GM12878 (cell line): ENCODE data around the gene COQ8B. TPM values are rescaled to one million over a fixed set of nuclear protein-coding genes. Genes with fewer than 3 reads are reported as not detected.

Experiments
- ATF3 ChIP-seq: IDR thresholded peaks from 2 replicates; pipeline ENCODE4 v1.6.1; 2011; ENCODE audit warnings: low read depth, mild to moderate bottlenecking, low read length, moderate library complexity, borderline replicate concordance; ENCODE audit errors: extremely low read depth
- CEBPB ChIP-seq, 2 experiments: fragments of 150-350 bp in 1 of 2; IDR thresholded peaks; 2 replicates each; pipeline ENCODE4 v1.6.1; 2012 to 2014; ENCODE audit warnings: low read depth in 2 of 2, low read length in 2 of 2, borderline replicate concordance in 1 of 2, inconsistent platforms in 1 of 2
- ETV6 ChIP-seq, 2 experiments: fragments of 450-650 bp in 1 of 2; IDR thresholded peaks in 1 of 2; conservative IDR thresholded peaks in 1 of 2; 2 replicates each; pipeline ENCODE4 v1.6.1; 2014; ENCODE audit warnings: antibody characterized with exemption in 1 of 2, borderline replicate concordance in 1 of 2, low read depth in 1 of 2, mild to moderate bottlenecking in 1 of 2, moderate library complexity in 1 of 2
- GABPA ChIP-seq: IDR thresholded peaks from 2 replicates; pipeline ENCODE4 v1.6.1; 2014; ENCODE audit warnings: antibody characterized with exemption, low read depth, mild to moderate bottlenecking, inconsistent platforms
- IRF3 ChIP-seq: fragments of 450-650 bp; IDR thresholded peaks from 2 replicates; pipeline ENCODE4 v1.6.1; 2014; ENCODE audit warnings: mild to moderate bottlenecking
- IRF4 ChIP-seq: IDR thresholded peaks from 2 replicates; pipeline ENCODE4 v1.6.1; 2011; ENCODE audit warnings: low read depth, low read length
- NFIC ChIP-seq: IDR thresholded peaks from 2 replicates; pipeline ENCODE4 v1.6.1; 2012; ENCODE audit warnings: low read depth, mild to moderate bottlenecking, inconsistent platforms, low read length, moderate library complexity
- NFXL1 ChIP-seq: fragments of 450-650 bp; IDR thresholded peaks from 2 replicates; pipeline ENCODE4 v1.6.1; 2017; ENCODE audit warnings: antibody characterized with exemption, mild to moderate bottlenecking, borderline replicate concordance
- NFYA ChIP-seq: IDR thresholded peaks from 2 replicates; pipeline ENCODE4 v1.6.1; 2011; ENCODE audit warnings: low read depth, mild to moderate bottlenecking, low read length, improper control_type of control experiment, borderline replicate concordance
- NKRF ChIP-seq: fragments of 450-650 bp; conservative IDR thresholded peaks from 2 replicates; pipeline ENCODE4 v1.6.1; 2017; ENCODE audit warnings: mild to moderate bottlenecking, moderate library complexity
- NR2C1 ChIP-seq: fragments of 450-650 bp; IDR thresholded peaks from 2 replicates; pipeline ENCODE4 v1.6.1; 2017; ENCODE audit warnings: antibody characterized with exemption, mild to moderate bottlenecking, moderate library complexity
- NR2F1 ChIP-seq: fragments of 450-650 bp; conservative IDR thresholded peaks from 2 replicates; pipeline ENCODE4 v1.6.1; 2017; ENCODE audit warnings: mild to moderate bottlenecking
- NRF1 ChIP-seq: conservative IDR thresholded peaks from 2 replicates; pipeline ENCODE4 v1.6.1; 2011; ENCODE audit warnings: mild to moderate bottlenecking, low read depth, low read length, improper control_type of control experiment
- PML ChIP-seq: IDR thresholded peaks from 2 replicates; pipeline ENCODE4 v1.6.1; 2012; ENCODE audit warnings: low read length, inconsistent platforms
- RBBP5 ChIP-seq: fragments of 200-600 bp; sonication (generic); conservative IDR thresholded peaks from 2 replicates; pipeline ENCODE4 v1.6.1; 2016
- RELA ChIP-seq: fragments of 450-650 bp; IDR thresholded peaks from 2 replicates; pipeline ENCODE4 v1.8.0; 2014; ENCODE audit warnings: borderline replicate concordance; ENCODE audit not compliant: partially characterized antibody
- SUZ12 ChIP-seq: fragments of 200-600 bp; sonication (generic); IDR thresholded peaks from one replicate; pipeline ENCODE4 v1.6.1; 2018; ENCODE audit warnings: antibody characterized with exemption, mild to moderate bottlenecking; ENCODE audit not compliant: unreplicated experiment
- TCF12 ChIP-seq: IDR thresholded peaks from 2 replicates; pipeline ENCODE4 v1.6.1; 2011; ENCODE audit warnings: low read depth, mild to moderate bottlenecking, low read length
- ZBTB11 ChIP-seq: fragments of 450-650 bp; formaldehyde crosslinking; IDR thresholded peaks from 2 replicates; pipeline ENCODE4 v1.5.0; 2022; ENCODE audit warnings: mild to moderate bottlenecking, missing genetic modification characterization
- ZNF384 ChIP-seq: IDR thresholded peaks from 2 replicates; pipeline ENCODE4 v1.6.1; 2012; ENCODE audit warnings: low read depth, mild to moderate bottlenecking, low read length, improper control_type of control experiment, borderline replicate concordance
- ZZZ3 ChIP-seq: IDR thresholded peaks from 2 replicates; pipeline ENCODE4 v1.6.1; 2011; ENCODE audit warnings: low read depth; ENCODE audit not compliant: control insufficient read depth, insufficient read length
- polyA plus RNA-seq, 11 experiments: library from polyadenylated mRNA; depleted of rRNA in 4 of 11; unstranded in 6 of 11; stranded (reverse) in 5 of 11; fragments of >200 nt; fragmentation: Nextera tagmentation in 4 of 11; fragmentation: Illumina TruSeq in 1 of 11; extraction: Ambion mirVana in 4 of 11; extraction: Trizol in 1 of 11; gene quantifications; 1 replicate in 1 of 11; 2 replicates in 10 of 11; pipeline versions ENCODE4 v1.2.1 to v1.2.3, GENCODE V29; 2011 to 2016; ENCODE audit warnings: inconsistent platforms in 2 of 11, missing spikeins in 2 of 11, low read depth in 1 of 11
- total RNA-seq, 4 experiments: library from RNA; depleted of rRNA in 3 of 4; stranded (reverse); fragments of >200 nt in 3 of 4; fragmentation: Illumina TruSeq in 1 of 4; extraction: Trizol in 1 of 4; gene quantifications; 2 replicates each; pipeline versions ENCODE4 v1.2.1 to v1.2.3, GENCODE V29; 2013 to 2021
- TF ChIP-seq, protein P1 (sequence below): fragments of 450-650 bp; IDR thresholded peaks from 2 replicates; pipeline ENCODE4 v1.6.1; 2017; ENCODE audit warnings: borderline replicate concordance

COQ8B gene
- total and polyA plus RNA-seq, 10 of the 15 experiments (the other 5 are each of a cell fraction or from before 2014, with no cell fraction given): 0.39 to 37.1 (median 16.8) TPM

DNA sequence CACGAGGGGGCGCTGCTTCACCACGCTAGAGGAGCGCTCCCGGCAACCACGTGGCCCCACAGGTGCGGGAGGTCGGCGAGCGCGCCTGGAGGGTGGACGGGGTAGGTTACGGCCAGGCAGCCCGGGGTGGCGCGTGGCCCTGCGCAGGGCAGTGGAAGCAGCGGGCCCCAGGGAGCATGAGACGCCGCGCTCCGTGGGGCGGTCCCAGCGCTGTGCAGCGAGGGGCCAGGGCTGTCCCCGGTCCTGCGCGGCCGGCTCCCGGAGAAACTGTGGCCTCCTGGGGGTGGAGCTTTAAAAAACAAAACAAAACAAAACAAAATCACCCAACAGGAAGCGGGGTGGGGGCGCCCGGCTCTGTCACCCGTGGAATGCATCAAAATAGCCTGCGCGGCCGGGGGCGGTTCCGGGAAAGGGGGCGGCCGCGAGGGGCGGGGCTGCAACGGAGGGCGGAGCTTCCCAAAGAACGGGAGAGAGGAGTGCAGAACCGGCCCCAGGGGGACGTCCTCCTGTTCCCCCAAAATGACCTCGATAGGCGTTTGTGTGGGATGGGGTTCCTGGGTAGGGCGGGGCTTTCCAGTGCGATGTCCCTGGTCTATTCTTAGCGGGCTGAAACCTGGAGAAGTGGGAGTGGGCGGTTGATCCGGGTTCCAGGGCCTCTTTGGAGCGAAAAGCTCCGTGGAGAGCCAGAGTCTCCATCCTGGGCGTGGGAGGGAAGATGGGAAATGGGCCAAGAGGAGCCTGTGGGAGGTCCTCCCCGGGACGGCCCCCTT, 53.6 kb downstream of the COQ8B start (continued):
- TF ChIP-seq ETV6 (conservative IDR thresholded peaks at IDR 0.05 in 1 of 2, IDR thresholded peaks at IDR 0.05 in 1 of 2; ENCODE audit: borderline replicate concordance in 1 of 2, low read depth in 1 of 2) (no peak), SUZ12 (no peak), NFXL1 (no peak), RELA (peak; percentile 77), NFYA (no peak), ZNF384 (no peak), NRF1 (no peak), ATF3 (peak; percentile 82; the same call in 1 of the 2 replicates), RBBP5 (no peak), NR2C1 (no peak), ZBTB11 (CRISPR knock-in tag) (no peak), NR2F1 (peak; percentile 75), PML (no peak), IRF4 (no peak), NFIC (no peak), IRF3 (no peak), NKRF (peak; percentile 97), GABPA (no peak), ZZZ3 (no peak), TCF12 (peak; percentile 69; the same call in 1 of the 2 replicates), CEBPB (IDR thresholded peaks at IDR 0.05; ENCODE audit: borderline replicate concordance in 1 of 2, low read depth in 2 of 2, low read length in 2 of 2) (no peak)
- TF ChIP-seq, protein P1, sequence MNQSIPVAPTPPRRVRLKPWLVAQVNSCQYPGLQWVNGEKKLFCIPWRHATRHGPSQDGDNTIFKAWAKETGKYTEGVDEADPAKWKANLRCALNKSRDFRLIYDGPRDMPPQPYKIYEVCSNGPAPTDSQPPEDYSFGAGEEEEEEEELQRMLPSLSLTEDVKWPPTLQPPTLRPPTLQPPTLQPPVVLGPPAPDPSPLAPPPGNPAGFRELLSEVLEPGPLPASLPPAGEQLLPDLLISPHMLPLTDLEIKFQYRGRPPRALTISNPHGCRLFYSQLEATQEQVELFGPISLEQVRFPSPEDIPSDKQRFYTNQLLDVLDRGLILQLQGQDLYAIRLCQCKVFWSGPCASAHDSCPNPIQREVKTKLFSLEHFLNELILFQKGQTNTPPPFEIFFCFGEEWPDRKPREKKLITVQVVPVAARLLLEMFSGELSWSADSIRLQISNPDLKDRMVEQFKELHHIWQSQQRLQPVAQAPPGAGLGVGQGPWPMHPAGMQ: no peak
